Measurements from ENCODE around the gene KATNAL1. TPM values are rescaled to one million over a fixed set of nuclear protein-coding genes. Genes with fewer than 3 reads are reported as not detected.

Gene KATNAL1
- total and polyA plus RNA-seq, 4 donors = 6.3 to 43.8 (median 22.0) TPM

GRCh38 chr13:30194906-30195305 is 112.4 kb downstream of the KATNAL1 start:
- intact Hi-C loops (cut with DNase I) = no loop called here
- 72 to 80% methylated on average over 7 of the region's 7 CpGs for WGBS, 2 donors
- H3K27ac ChIP-seq (ENCODE audit: low read depth in 1 of 2, low read length in 2 of 2) = no peak overlapping the region
- DNase-seq (no peak), ATAC-seq (ENCODE audit: low FRiP score) (no peak)
- H3K36me3 ChIP-seq (ENCODE audit: control insufficient read depth in 1 of 2, insufficient read depth in 2 of 2, low read length in 1 of 2) = peaks cover 0 to 5% of the 10 kb centered on the region in 2 donors
- no peaks in the 10 kb centered on the region for H3K9me3 ChIP-seq (ENCODE audit: control insufficient read depth, low read length)
- no peaks in the 10 kb centered on the region for H3K27me3 ChIP-seq (ENCODE audit: control insufficient read depth in 1 of 2, insufficient read depth in 2 of 2, low read length in 1 of 2)
- H3K4me1 ChIP-seq (ENCODE audit: control insufficient read depth in 1 of 2, insufficient read depth in 2 of 2, low read length in 2 of 2) = no peaks in the 10 kb centered on the region
- H3K4me3 ChIP-seq (ENCODE audit: low read length in 2 of 2) = no peak overlapping the region

DNA sequence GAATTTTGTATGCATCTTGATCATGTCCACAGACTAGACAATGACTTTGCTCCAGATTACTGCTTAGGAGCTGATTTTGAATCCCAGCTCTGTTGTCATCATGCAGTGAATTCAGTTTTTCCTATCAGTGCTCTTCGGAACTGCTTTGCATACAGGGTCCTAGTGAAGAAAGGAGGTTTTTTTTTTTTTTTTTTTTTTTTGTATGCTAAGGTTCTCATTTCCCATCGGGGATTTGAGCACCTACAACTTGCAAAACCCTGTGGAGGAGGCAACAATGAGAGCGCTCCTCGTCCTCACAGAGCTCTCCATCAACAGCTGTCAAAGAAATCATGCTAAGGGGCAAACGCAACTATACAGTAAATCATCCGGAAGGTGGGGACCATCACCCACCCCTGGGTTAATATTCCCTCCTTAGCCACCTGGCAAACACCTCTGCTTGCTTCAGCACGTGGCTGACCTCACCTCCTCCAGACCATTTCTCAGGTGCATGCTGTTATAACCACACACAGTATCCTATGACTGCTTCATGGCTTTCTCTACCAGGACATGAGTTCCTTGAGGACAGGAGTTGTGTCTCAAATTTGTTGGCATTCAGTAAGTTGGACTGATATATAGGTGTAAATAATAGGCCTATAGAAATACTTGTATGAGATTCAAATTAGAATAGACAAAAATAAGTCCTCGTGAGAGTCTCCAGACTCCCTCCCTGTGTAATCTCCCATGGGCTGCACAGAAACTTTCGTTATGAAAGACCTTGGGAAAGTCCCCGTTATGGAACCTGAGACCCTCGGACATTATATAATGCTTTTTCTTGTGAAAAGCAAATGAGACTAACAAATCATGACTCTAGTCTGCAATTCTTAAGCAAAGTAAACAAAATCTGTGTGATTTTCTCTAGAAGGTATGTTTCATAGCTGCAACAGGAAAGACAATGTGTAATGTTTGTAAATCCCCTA is 113.8 kb downstream of the KATNAL1 start:
- no peak for DNase-seq
- ATAC-seq (ENCODE audit: low FRiP score) = no peak
- intact Hi-C loops (cut with DNase I) = no loop called here
- H3K4me3 ChIP-seq (ENCODE audit: low read length in 2 of 2) = no peak overlapping the region
- no peak overlapping the region for H3K27ac ChIP-seq (ENCODE audit: low read depth in 1 of 2, low read length in 2 of 2)
- no peaks in the 10 kb centered on the region for H3K4me1 ChIP-seq (ENCODE audit: control insufficient read depth in 1 of 2, insufficient read depth in 2 of 2, low read length in 2 of 2)
- H3K27me3 ChIP-seq (ENCODE audit: control insufficient read depth in 1 of 2, insufficient read depth in 2 of 2, low read length in 1 of 2) = no peaks in the 10 kb centered on the region
- peaks cover 0 to 5% of the 10 kb centered on the region in 2 donors for H3K36me3 ChIP-seq (ENCODE audit: control insufficient read depth in 1 of 2, insufficient read depth in 2 of 2, low read length in 1 of 2)
- no peaks in the 10 kb centered on the region for H3K9me3 ChIP-seq (ENCODE audit: control insufficient read depth, low read length)
- WGBS, 2 donors = 90 to 91% methylated on average over 11 of the region's 11 CpGs

GRCh38 chr13:30192320-30193093 is 114.8 kb downstream of the KATNAL1 start:
- Histone ChIP-seq H3K4me3 (ENCODE audit: low read length in 2 of 2) (no peak overlapping the region), H3K9me3 (ENCODE audit: control insufficient read depth, low read length) (no peaks in the 10 kb centered on the region), H3K36me3 (ENCODE audit: control insufficient read depth in 1 of 2, insufficient read depth in 2 of 2, low read length in 1 of 2) (peaks cover 0 to 5% of the 10 kb centered on the region in 2 donors), H3K27me3 (ENCODE audit: control insufficient read depth in 1 of 2, insufficient read depth in 2 of 2, low read length in 1 of 2) (no peaks in the 10 kb centered on the region), H3K4me1 (ENCODE audit: control insufficient read depth in 1 of 2, insufficient read depth in 2 of 2, low read length in 2 of 2) (no peaks in the 10 kb centered on the region), H3K27ac (ENCODE audit: low read depth in 1 of 2, low read length in 2 of 2) (no peak overlapping the region)
- intact Hi-C loops (cut with DNase I) = no loop called here
- ATAC-seq (ENCODE audit: low FRiP score) (no peak), DNase-seq (no peak)
- WGBS, 2 donors = 77 to 81% methylated on average over 10 of the region's 10 CpGs

DNA sequence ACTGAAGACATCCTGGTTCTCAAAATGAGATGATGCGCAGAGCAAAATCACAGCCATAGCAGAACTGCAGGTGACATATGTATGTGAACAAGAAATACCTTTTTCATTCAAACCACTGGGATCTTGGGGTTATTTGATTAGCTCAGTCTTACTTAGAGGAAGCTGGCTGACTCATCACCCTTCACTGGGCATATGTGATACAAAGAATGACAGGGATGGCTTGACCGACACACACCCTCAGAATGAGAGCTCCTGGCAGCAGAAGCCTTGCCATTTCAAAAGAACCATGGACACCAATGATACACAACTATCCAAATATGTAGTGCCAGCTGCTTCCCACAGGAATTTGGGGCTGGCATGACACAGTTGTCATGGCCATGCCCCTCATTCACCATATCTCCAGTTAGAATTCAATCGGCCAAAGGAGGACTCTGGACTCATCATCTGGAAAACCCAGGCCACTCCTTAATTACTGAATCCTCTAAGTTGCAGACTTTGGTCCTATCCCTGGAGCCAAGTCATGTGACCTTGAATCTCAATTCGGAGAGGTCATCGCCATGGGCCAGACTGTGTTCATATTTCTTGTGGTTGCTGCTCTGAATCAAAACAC is 115.8 kb downstream of the KATNAL1 start:
- intact Hi-C loops (cut with DNase I) = no loop called here
- DNase-seq (no peak), ATAC-seq (ENCODE audit: low FRiP score) (no peak)
- H3K4me1 ChIP-seq (ENCODE audit: control insufficient read depth in 1 of 2, insufficient read depth in 2 of 2, low read length in 2 of 2) = no peaks in the 10 kb centered on the region
- 90 to 91% methylated on average over 5 of the region's 5 CpGs for WGBS, 2 donors
- no peak overlapping the region for H3K4me3 ChIP-seq (ENCODE audit: low read length in 2 of 2)
- peaks cover 0 to 5% of the 10 kb centered on the region in 2 donors for H3K36me3 ChIP-seq (ENCODE audit: control insufficient read depth in 1 of 2, insufficient read depth in 2 of 2, low read length in 1 of 2)
- no peaks in the 10 kb centered on the region for H3K27me3 ChIP-seq (ENCODE audit: control insufficient read depth in 1 of 2, insufficient read depth in 2 of 2, low read length in 1 of 2)
- H3K9me3 ChIP-seq (ENCODE audit: control insufficient read depth, low read length) = no peaks in the 10 kb centered on the region
- no peak overlapping the region for H3K27ac ChIP-seq (ENCODE audit: low read depth in 1 of 2, low read length in 2 of 2)

DNA sequence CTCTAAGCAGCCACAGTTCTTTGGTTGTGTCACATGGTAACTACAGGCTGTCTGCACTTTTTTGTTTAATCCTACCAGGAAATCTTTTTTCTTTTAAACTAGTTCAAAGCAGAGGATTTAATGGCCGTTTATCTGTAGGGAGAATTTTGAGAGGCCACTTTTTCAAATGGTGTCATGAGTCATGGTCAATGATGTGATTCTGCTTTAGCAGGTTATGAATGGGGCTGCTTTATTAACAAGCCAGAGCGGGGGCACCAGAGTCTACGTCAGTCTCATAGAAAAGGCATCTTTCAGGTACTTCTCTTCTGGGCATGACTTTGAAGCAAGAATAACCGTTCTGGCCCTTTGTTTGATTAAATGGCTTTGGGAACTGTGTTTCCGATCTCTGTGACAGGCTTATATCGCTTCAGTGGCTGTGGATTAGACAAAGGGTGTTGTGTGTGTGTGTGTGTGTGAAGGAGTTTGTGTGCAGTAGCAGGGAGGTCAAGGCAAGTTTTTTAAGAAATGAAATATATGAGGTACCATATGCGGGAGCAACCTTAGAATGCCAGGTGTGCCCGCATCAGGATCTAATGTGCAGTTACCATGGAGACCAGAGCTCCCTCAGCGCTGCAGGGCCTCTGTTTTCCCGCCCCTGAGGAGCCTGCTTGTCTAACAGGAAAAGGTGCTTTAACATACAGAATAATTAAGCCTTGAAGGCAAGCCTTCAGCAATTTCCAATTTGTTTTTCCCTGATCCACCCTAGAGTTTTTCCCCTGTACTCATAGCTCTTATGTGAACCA is 120.5 kb downstream of the KATNAL1 start:
- H3K27ac ChIP-seq (ENCODE audit: low read depth in 1 of 2, low read length in 2 of 2) = no peak overlapping the region
- H3K4me3 ChIP-seq (ENCODE audit: low read length in 2 of 2) = no peak overlapping the region
- DNase-seq (no peak), ATAC-seq (ENCODE audit: low FRiP score) (no peak)
- WGBS, 2 donors = 63 to 65% methylated on average over 10 of the region's 10 CpGs
- H3K27me3 ChIP-seq (ENCODE audit: control insufficient read depth in 1 of 2, insufficient read depth in 2 of 2, low read length in 1 of 2) = no peaks in the 10 kb centered on the region
- no peaks in the 10 kb centered on the region for H3K9me3 ChIP-seq (ENCODE audit: control insufficient read depth, low read length)
- intact Hi-C loops (cut with DNase I) = no loop called here
- no peaks in the 10 kb centered on the region for H3K4me1 ChIP-seq (ENCODE audit: control insufficient read depth in 1 of 2, insufficient read depth in 2 of 2, low read length in 2 of 2)
- peaks cover 0 to 3% of the 10 kb centered on the region in 2 donors for H3K36me3 ChIP-seq (ENCODE audit: control insufficient read depth in 1 of 2, insufficient read depth in 2 of 2, low read length in 1 of 2)

DNA sequence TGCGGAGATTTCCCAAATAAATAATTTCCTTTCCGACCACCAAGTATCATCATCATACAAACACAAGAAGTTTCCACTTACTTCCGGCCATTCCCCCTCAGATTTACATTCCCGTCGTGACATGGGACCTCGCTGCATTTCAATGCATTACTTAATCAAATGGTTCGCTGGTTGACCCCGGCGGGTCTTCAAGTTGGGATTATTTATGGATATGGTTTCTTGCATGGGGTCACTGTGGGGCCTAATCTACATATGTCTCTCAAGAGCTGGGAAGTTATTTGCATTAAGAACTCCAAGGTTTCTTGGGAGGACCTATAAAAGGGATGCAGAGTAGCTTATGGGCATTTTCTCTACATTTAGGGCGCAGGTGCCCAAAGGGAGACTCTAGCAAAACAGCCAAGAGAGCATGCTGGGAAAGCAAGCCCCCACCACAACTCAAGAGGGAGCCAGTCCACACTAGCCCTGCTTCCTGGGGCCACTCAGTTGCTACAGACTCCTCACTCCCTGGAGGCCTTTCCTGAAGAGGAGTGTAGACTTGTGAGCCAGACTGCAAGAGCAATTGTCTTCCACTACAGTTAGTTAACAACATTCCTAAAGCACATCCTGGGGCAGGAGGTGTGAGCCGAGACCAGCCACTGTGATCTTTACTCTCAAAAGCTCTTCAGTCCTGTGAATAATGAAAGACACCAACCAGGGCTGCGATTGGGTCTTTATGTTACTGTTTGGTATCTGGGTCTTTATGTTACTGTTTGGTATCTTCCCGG is 125.3 kb downstream of the KATNAL1 start:
- no peak overlapping the region for H3K4me3 ChIP-seq (ENCODE audit: low read length in 2 of 2)
- WGBS, 2 donors = 70 to 79% methylated on average over 13 of the region's 13 CpGs
- ATAC-seq (ENCODE audit: low FRiP score) (no peak), DNase-seq (no peak)
- no peaks in the 10 kb centered on the region for H3K27me3 ChIP-seq (ENCODE audit: control insufficient read depth in 1 of 2, insufficient read depth in 2 of 2, low read length in 1 of 2)
- H3K4me1 ChIP-seq (ENCODE audit: control insufficient read depth in 1 of 2, insufficient read depth in 2 of 2, low read length in 2 of 2) = no peaks in the 10 kb centered on the region
- H3K9me3 ChIP-seq (ENCODE audit: control insufficient read depth, low read length) = no peaks in the 10 kb centered on the region
- intact Hi-C loops (cut with DNase I) = no loop called here
- no peaks in the 10 kb centered on the region for H3K36me3 ChIP-seq (ENCODE audit: control insufficient read depth in 1 of 2, insufficient read depth in 2 of 2, low read length in 1 of 2)
- no peak overlapping the region for H3K27ac ChIP-seq (ENCODE audit: low read depth in 1 of 2, low read length in 2 of 2)

DNA sequence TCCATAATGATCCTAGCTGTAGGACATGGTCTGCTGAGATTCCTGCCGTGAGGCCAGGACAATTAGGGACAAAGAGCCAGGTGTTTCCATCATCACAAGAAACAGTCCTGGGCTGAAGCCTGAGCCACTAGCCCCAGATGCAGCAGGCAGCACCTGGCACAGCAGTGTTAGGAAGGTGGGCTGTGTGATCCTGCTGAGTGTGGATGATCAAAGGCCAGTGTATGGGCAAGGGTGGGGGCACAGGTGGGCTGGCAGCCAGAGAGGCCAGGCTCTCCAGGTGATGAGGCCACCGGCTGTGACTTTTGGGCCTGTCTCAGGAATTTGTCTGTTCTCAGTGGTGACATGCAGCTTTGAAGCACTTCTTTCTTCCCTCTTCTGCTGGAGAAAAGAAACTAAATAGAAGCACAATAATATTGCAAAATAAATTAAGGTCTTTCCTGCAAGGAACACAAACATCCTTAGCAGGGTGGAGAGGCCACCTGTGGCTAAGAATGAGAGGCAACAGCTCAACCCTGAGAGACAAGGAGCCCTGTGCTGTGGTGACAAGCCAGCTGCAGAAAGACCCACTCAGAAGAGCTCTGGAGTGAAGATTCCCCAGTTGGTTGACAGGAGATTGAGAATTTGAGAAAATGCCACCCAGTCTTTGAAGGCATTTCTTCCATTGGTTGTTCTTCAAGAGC is 127.6 kb downstream of the KATNAL1 start:
- DNase-seq = no peak
- H3K27ac ChIP-seq (ENCODE audit: low read depth in 1 of 2, low read length in 2 of 2) = no peak overlapping the region
- H3K9me3 ChIP-seq (ENCODE audit: control insufficient read depth, low read length) = no peaks in the 10 kb centered on the region
- intact Hi-C loops (cut with DNase I) = no loop called here
- ATAC-seq (ENCODE audit: low FRiP score) = no peak
- H3K4me1 ChIP-seq (ENCODE audit: control insufficient read depth in 1 of 2, insufficient read depth in 2 of 2, low read length in 2 of 2) = no peaks in the 10 kb centered on the region
- WGBS, 2 donors = 65 to 66% methylated on average over 2 of the region's 2 CpGs
- H3K36me3 ChIP-seq (ENCODE audit: control insufficient read depth in 1 of 2, insufficient read depth in 2 of 2, low read length in 1 of 2) = no peaks in the 10 kb centered on the region
- H3K4me3 ChIP-seq (ENCODE audit: low read length in 2 of 2) = no peak overlapping the region
- no peaks in the 10 kb centered on the region for H3K27me3 ChIP-seq (ENCODE audit: control insufficient read depth in 1 of 2, insufficient read depth in 2 of 2, low read length in 1 of 2)

Measured in aorta (tissue), 5 donors.